ENCODE measurements around the gene LPP. TPM values are rescaled to one million over a fixed set of nuclear protein-coding genes. Genes with fewer than 3 reads are reported as not detected.
A peak's percentile ranks its signal among the peaks of the same experiment; 100 is the strongest.

LPP gene
- total RNA-seq, 2 donors from 2014 or later = 46.6 to 92.4 TPM

DNA sequence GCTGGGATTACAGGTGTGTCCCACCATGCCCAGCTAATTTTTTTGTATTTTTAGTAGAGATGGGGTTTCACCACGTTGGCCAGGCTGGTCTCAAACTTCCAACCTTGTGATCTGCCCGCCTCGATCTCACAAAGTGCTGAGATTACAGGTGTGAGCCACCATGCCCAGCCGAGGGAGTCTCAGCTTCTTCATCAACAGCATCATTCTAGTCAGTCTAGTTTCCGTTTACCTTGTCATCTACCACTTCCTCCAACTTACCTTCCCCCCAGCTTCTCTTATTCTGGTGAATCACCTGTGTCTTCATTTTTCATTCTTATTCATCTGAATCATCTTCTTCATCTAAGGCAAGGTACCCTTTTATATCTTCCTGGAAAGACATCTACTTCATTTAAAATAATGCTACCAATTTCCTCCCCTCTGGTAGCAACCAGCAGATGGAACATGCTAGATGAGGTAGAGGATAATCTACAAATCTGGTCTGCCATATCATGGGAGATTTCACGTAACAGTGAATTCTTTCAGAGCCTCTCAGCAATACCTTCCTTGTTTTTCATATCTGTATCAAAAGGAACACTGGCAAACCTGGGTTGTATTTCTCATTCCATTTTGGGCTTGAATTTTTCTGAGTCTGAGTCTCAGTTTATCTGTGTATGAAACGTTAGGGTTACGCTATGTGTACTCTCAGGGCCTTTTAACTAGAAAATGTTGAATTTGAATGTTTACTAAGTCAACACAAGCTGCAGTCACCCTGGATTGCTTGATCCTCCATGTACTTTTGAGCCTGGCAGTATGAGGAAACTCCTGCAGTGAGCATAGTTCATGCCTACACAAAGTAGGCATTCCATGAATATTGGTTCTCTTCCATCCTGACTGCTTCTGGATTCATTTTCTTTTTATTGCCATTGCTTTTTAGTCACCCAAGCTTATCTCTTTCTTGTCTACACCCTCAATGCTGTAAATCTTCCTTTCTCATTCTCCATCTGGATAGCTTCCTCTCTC, 16.8 kb downstream of the LPP start:
- peak; percentile 93 for ATAC-seq (replicated peaks)
- Mint-ChIP-seq H3K27me3 (no peaks in the 10 kb centered on the region), H3K4me1 (peaks cover 33% of the 10 kb centered on the region), H3K4me3 (peak overlapping the region; percentile 50), H3K27ac (peak overlapping the region; percentile 70), H3K9me3 (no peaks in the 10 kb centered on the region), H3K36me3 (ENCODE audit: low read depth) (peaks cover 7% of the 10 kb centered on the region)

DNA sequence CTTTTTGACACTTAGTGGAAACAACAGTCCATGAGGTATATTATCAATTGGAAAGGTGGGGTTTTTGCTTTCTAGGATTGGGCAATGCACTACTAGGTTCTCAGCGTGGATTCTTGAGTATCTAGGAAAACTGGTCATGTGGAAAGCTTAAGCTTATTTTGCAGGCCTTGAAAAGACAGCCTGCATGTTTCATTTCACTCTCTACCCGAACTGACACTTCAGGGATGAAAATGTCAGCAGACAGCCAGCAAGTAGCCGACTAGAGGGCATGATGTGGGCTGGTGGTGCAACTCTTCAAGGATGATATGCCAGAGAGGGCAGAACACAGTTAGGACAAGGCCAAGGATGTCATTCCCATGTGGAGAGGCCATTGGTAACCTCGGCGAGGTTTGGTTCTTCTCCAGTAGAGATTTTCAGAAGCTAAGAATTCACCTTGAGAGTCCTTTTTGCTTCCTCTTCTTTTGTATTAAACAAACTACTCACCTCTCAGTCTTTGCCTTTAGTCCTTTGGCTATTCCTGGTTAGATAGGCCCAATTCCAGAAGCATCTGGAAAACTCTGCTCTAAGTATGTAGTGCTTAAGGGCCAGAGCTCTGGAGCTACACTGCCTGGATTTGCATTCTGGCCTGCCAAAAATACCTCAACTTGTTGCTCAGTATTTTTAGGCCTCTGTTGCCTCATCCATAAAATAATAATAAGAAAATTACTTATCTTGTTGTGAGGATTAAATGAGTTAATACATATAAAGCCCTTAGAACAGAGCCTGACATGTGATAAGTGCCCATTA, 17.9 kb downstream of the LPP start:
- no peak for ATAC-seq (replicated peaks)
- H3K27me3 Mint-ChIP-seq = no peaks in the 10 kb centered on the region
- peak overlapping the region; percentile 70 for H3K27ac Mint-ChIP-seq
- H3K4me1 Mint-ChIP-seq = peaks cover 35% of the 10 kb centered on the region
- peak overlapping the region; percentile 50 for H3K4me3 Mint-ChIP-seq
- H3K9me3 Mint-ChIP-seq = no peaks in the 10 kb centered on the region
- H3K36me3 Mint-ChIP-seq (ENCODE audit: low read depth) = peaks cover 7% of the 10 kb centered on the region

DNA sequence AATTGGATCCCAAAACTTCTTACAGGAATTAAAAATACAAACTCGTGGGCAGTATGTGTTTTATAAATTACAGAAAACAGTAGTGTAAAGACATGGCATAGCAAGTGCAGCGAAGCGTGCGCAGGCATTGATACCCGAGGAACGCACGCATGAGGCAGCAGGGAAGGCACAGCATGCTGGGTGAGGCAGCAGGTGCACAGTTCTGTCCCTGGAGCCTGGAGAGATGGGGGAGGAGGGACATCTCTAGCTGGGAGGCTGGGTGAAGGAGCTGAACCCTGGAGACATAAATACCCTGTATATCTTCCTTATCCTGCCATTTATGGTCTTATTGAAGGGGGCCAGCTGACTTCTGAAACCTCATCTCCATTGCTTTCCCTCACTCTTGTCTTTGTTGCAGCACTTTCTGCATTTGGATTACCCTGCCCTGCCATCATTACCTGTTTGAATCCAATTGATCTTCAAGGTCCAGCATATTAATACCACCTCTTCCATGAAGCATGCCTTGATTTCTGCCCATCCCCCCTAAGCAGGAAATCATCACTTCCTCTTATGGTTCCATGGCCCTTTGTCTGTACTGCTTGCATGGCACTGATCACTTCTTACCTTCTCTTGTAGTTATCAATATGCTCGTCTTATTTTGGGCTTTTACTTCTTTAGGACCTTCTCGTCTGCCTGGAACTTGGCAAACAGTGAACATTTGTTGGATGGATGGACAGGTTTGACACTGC, 20.5 kb downstream of the LPP start:
- peaks cover 17% of the 10 kb centered on the region for H3K36me3 Mint-ChIP-seq (ENCODE audit: low read depth)
- no peaks in the 10 kb centered on the region for H3K27me3 Mint-ChIP-seq
- H3K4me3 Mint-ChIP-seq = no peak overlapping the region
- H3K4me1 Mint-ChIP-seq = peaks cover 52% of the 10 kb centered on the region
- no peak for ATAC-seq (replicated peaks)
- H3K27ac Mint-ChIP-seq = no peak overlapping the region
- H3K9me3 Mint-ChIP-seq = no peaks in the 10 kb centered on the region

DNA sequence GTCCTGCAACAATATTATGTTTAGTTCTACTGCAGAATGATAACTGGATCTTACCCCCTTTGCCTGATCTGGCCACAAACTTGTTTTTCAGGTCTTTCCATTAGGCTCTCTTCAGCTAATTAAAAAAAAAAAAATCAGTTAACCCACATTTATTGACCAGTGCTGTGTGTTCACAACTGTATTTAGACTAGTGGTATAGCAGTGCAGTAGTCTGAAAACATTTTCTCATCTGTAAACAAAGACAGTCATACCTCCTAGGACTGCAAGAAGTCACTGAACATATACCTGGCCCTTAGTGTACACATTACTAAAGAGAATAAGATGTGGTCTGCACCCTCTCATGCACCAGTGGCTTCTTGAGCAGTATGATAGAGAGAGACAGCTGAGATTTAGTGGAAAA, 22.5 kb downstream of the LPP start:
- H3K4me1 Mint-ChIP-seq = peaks cover 36% of the 10 kb centered on the region
- H3K27me3 Mint-ChIP-seq = no peaks in the 10 kb centered on the region
- H3K27ac Mint-ChIP-seq = no peak overlapping the region
- H3K4me3 Mint-ChIP-seq = no peak overlapping the region
- no peak for ATAC-seq (replicated peaks)
- peaks cover 27% of the 10 kb centered on the region for H3K36me3 Mint-ChIP-seq (ENCODE audit: low read depth)
- no peaks in the 10 kb centered on the region for H3K9me3 Mint-ChIP-seq

DNA sequence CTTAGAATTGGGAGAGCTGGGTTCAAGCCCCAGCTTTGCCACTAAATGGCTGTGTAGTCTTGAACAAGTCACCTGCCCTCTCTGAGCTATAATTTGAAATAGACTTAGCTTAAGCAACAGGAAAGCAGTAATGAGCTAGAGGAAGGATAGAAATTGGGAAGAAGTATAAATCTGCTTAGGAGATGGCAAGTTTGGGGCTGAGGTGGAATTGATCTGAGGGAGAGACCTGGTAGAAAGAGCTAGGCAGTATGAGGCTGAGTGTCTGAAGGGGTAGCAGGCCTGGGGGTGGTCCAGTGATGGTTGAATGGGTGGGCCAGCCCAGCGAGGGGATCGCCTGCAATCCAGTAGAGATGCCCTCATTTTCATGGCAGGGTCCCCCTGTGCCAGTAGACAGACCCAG, 22.9 kb downstream of the LPP start:
- no peak for ATAC-seq (replicated peaks)
- H3K27ac Mint-ChIP-seq = peak overlapping the region; percentile 2
- peaks cover 35% of the 10 kb centered on the region for H3K4me1 Mint-ChIP-seq
- no peaks in the 10 kb centered on the region for H3K27me3 Mint-ChIP-seq
- H3K4me3 Mint-ChIP-seq = no peak overlapping the region
- H3K9me3 Mint-ChIP-seq = no peaks in the 10 kb centered on the region
- peaks cover 30% of the 10 kb centered on the region for H3K36me3 Mint-ChIP-seq (ENCODE audit: low read depth)

DNA sequence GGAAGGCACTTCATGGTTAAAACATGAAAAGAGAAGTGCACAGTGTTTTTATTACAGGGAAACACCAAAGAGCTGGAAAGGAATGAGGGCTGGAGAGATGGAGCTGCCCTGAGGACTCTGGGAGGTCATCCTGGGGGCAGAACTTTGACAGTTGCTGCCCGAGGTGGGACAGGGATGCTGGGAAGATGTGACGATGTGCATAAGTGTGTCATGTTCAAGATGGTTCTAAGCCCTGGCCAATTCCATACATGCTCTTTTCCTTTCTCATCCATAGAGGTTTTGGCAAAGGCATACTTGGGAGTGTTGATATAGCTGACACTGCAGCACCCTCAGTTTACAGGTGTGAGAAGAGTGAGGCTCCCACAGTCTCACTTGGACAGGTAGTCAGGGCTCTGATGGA, 23.8 kb downstream of the LPP start:
- Mint-ChIP-seq H3K9me3 (no peaks in the 10 kb centered on the region), H3K36me3 (ENCODE audit: low read depth) (peaks cover 35% of the 10 kb centered on the region), H3K27ac (peak overlapping the region; percentile 2), H3K4me1 (peaks cover 35% of the 10 kb centered on the region), H3K4me3 (no peak overlapping the region), H3K27me3 (no peaks in the 10 kb centered on the region)
- no peak for ATAC-seq (replicated peaks)

DNA sequence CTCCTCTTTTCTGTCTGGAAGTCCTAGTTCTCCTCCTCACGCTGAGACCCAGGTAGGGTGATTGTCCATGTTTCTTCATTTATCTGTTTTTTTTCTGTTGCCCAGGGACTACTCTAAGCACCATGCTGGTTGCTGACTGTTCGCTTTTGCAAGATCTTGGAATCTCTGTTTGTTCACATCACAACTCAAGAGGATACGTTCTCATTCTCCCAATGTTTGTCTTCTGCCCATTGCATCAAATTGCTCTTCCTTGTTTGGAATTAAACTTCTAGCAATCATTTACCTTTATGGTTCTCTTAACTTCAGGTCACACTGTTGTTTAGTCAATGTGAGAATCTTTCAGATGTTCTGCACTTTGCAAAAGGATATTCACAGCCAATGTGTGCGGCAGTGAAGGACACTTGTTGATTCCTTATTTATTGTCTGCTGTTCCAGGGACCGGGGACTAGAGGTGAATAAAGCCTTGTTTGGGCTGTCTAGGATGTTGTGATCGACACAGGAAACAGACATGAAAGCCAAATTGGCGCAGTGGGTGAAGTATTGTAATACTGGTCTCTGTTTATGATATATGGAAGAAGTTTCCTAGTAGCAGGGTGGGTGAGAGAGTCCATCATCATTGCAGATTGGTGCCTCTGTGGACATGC, 24.5 kb downstream of the LPP start:
- ATAC-seq (replicated peaks) = no peak
- no peak overlapping the region for H3K4me3 Mint-ChIP-seq
- H3K9me3 Mint-ChIP-seq = no peaks in the 10 kb centered on the region
- H3K27me3 Mint-ChIP-seq = no peaks in the 10 kb centered on the region
- H3K4me1 Mint-ChIP-seq = peaks cover 35% of the 10 kb centered on the region
- peak overlapping the region; percentile 3 for H3K27ac Mint-ChIP-seq
- peaks cover 35% of the 10 kb centered on the region for H3K36me3 Mint-ChIP-seq (ENCODE audit: low read depth)

DNA sequence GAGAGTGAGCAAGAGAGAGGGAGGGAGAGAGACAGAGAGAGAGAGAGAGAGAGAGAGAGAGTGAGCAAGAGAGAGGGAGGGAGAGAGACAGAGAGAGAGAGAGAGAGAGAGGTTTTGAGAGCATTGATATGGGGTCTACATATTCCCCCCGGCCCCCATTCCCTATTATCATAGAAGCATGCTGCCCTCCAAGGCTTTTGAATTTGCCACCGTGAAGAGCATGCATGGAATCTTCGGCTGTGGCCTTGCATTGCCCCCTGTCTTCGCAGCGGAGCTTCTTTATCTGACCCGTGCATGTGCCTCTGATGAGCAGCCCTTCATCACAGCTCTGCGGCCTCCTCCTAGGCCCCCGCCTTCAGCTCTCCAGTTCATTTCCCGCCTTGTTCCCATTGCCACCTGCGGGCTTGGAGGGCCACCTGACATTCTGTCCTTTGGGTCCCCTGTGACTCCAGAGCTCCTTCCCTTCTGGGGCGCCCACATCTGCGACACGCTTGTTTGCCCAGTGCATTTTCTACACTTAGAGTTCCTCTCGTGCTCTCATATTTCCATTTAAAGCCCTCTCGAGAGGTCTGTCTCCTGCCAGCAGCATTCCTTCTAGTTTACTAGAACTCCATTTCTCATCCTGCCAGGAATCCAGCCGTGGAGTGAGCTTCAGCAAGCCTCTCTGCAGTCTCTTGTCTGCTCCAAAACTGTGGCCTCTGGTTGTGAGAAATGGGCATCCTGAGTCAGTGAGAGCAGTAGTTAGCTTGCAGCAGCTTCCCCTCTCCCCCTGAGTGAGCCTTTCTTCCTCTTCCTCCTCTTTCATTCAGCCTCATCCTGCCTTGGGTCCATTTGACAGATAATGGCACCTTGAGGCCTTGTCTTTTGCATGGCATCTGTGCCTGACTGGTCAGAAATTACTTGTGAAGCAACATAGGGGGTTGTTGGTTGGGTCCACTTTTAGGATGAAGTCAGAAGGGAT, 25.3 kb downstream of the LPP start:
- H3K27me3 Mint-ChIP-seq = no peaks in the 10 kb centered on the region
- H3K4me1 Mint-ChIP-seq = peaks cover 41% of the 10 kb centered on the region
- peak overlapping the region; percentile 29 for H3K27ac Mint-ChIP-seq
- H3K9me3 Mint-ChIP-seq = no peaks in the 10 kb centered on the region
- ATAC-seq (replicated peaks) = no peak
- H3K4me3 Mint-ChIP-seq = no peak overlapping the region
- peaks cover 35% of the 10 kb centered on the region for H3K36me3 Mint-ChIP-seq (ENCODE audit: low read depth)

DNA sequence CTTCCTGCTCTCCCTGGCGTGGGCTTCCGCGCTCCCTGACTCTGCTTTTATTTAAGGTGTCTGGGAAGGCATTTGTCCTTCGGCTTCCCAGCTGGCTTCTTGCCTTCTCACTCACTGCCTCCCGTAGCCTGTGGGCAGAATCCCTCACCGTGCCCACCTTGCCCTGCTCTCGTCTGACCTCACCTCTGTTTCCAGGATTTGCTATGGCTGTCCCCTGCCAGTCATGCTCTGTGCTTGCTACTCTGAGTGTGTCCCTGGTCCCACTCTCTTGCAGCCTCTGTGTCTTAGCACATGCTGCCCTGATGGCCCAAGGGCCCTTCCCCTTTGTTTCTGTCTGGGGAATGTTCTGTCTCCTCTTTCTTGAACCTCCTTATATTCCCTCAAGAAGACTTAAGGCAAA, 26.2 kb downstream of the LPP start:
- Mint-ChIP-seq H3K36me3 (ENCODE audit: low read depth) (peaks cover 34% of the 10 kb centered on the region), H3K4me3 (no peak overlapping the region), H3K4me1 (peaks cover 35% of the 10 kb centered on the region), H3K9me3 (no peaks in the 10 kb centered on the region), H3K27me3 (no peaks in the 10 kb centered on the region), H3K27ac (peak overlapping the region; percentile 29)
- no peak for ATAC-seq (replicated peaks)

DNA sequence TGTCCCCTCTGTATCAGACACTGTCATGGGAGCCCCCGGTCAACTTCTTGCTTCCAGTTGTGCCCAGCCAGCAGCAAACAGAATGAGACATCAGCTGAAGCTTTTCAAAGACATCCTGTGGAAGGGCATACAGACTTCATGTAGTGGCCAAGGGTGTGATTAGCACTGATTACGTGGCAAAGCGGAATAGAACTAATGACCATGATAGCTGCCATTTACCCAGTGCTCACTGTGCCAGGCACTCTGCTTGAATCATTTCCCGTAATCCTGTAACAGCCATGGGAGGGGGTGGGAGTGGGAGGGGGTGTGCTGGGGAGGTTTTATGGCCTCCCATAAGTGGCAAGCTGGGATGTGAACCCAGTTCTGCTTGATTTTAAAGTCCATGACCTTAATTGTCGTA, 29.5 kb downstream of the LPP start:
- Mint-ChIP-seq H3K27me3 (no peaks in the 10 kb centered on the region), H3K4me1 (peaks cover 18% of the 10 kb centered on the region)
- no peak for ATAC-seq (replicated peaks)

DNA sequence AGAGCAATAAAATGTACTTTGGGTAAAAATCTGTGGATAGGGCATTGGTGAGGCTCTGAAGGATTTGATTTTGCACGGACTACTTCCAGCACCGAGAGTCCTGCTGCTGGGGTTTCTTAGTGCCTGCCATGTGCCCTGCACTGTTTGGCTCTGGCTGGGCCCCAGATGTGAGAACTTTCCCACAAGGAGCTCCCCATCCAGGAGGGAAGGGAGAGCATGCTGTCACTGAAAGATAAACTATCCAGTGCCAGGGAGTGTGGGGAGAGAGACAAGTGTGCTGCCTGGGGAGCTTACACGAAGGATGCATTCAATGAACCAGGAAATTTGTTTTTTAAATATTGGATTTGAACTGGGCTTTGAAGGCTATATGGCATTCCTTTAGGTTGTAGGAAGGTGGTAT, 30.2 kb downstream of the LPP start:
- no peak for ATAC-seq (replicated peaks)
- H3K27ac Mint-ChIP-seq = no peak overlapping the region

More for the DNA sequence above, 29.5 kb downstream of the LPP start:
- Mint-ChIP-seq H3K36me3 (ENCODE audit: low read depth) (peaks cover 23% of the 10 kb centered on the region), H3K9me3 (no peaks in the 10 kb centered on the region), H3K27ac (no peak overlapping the region), H3K4me3 (no peak overlapping the region)

DNA sequence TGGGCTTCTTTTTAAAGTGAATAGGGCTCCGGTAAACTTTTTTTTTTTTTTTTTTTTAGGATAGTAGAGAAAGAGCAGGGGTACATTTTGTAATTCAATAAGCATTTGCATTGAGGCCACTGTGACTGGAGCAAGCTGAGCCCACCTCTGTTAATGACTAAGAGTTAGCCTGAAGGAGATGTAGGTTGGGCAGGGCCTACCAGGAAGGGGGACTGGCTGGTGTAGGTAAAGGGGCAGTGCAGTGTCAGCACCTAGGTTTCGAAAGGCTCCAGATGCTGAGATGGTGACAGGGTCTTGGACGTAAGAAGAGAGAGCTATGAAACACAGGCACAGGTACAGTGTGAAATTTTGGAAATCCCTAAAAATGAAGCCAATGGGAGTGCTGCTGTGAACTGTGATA, 30.7 kb downstream of the LPP start:
- Mint-ChIP-seq H3K4me1 (peaks cover 16% of the 10 kb centered on the region), H3K27ac (no peak overlapping the region), H3K36me3 (ENCODE audit: low read depth) (peaks cover 20% of the 10 kb centered on the region), H3K27me3 (no peaks in the 10 kb centered on the region), H3K9me3 (no peaks in the 10 kb centered on the region), H3K4me3 (no peak overlapping the region)
- ATAC-seq (replicated peaks) = no peak

More for the DNA sequence above, 30.2 kb downstream of the LPP start:
- no peak overlapping the region for H3K4me3 Mint-ChIP-seq
- no peaks in the 10 kb centered on the region for H3K27me3 Mint-ChIP-seq
- H3K36me3 Mint-ChIP-seq (ENCODE audit: low read depth) = peaks cover 21% of the 10 kb centered on the region
- peaks cover 13% of the 10 kb centered on the region for H3K4me1 Mint-ChIP-seq
- H3K9me3 Mint-ChIP-seq = no peaks in the 10 kb centered on the region

DNA sequence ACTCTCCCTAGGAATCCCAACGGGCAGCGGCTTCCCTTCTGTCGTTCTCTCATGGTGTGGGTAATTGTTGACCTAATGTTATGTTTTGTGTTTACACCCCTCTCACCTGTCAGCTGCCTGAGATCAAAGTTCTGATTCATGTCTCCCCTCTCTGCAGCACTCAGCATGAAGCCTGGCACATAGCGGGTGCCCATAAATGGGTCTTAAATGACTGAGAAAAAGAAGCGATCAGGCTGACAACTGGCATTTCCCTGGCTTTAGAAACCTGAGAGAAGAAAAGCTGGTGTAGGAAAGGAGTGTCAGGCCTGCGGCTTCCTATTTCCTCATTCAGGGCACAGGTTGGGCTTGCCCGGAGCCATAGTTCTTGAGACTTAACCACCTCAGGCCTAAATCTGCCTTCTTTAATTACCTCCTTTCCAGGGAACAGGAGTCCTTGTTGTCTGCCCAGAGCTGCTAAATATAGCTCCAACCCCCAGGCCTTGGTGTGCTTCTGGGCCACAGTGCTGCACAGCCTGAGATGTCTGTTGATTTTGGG, 31.8 kb downstream of the LPP start:
- Mint-ChIP-seq H3K27ac (peak overlapping the region; percentile 10), H3K27me3 (no peaks in the 10 kb centered on the region), H3K4me3 (no peak overlapping the region), H3K4me1 (peaks cover 25% of the 10 kb centered on the region), H3K9me3 (no peaks in the 10 kb centered on the region), H3K36me3 (ENCODE audit: low read depth) (peaks cover 14% of the 10 kb centered on the region)
- no peak for ATAC-seq (replicated peaks)

Measured in activated T-helper 17 cell treated with anti-CD3 and anti-CD28 coated beads, Interleukin-2, amount 50 U/mL, for 72 hours (primary cell).